Activated CD4-positive, alpha-beta T cell treated with anti-CD3 and anti-CD28 coated beads, Interleukin-2, amount 10 ng/mL, durations not matched to agents 7 days and 5 days (primary cell): ENCODE results near the gene LRRC70. TPM values are rescaled to one million over a fixed set of nuclear protein-coding genes. Genes with fewer than 3 reads are reported as not detected.
"Not testable (repeated sequence)": the region's sequence is repeated elsewhere in the genome, so short reads cannot be mapped to it uniquely, and the experiment has no call there.

Source experiments
- CTCF ChIA-PET: fragments of 350-600 bp; sonication (Branson Sonifier 250); formaldehyde crosslinking; loops from one replicate; lab custom pipeline; 2021; ENCODE audit warnings: antibody characterized with exemption; lab: Charles Lee
- POLR2A ChIA-PET: fragments of 350-600 bp; sonication (Branson Sonifier 250); formaldehyde crosslinking; loops from one replicate; lab custom pipeline; 2021; ENCODE audit warnings: antibody characterized with exemption; lab: Charles Lee
- DNase-seq: peaks from one replicate; pipeline ENCODE4 v3.0.0-alpha.2; 2020
- H3K27ac Mint-ChIP-seq: one replicate; pipeline ENCODE4 v1.8.0; 2021; ENCODE audit warnings: mild to moderate bottlenecking, moderate library complexity, mixed read lengths
- H3K27me3 Mint-ChIP-seq: one replicate; pipeline ENCODE4 v1.8.0; 2021; ENCODE audit warnings: mixed read lengths
- H3K36me3 Mint-ChIP-seq: one replicate; pipeline ENCODE4 v1.8.0; 2021; ENCODE audit warnings: low read depth, mixed read lengths
- H3K4me1 Mint-ChIP-seq: one replicate; pipeline ENCODE4 v1.8.0; 2021; ENCODE audit warnings: mixed read lengths
- H3K4me3 Mint-ChIP-seq: one replicate; pipeline ENCODE4 v1.8.0; 2021; ENCODE audit warnings: mild to moderate bottlenecking, moderate library complexity, mixed read lengths
- H3K9me3 Mint-ChIP-seq: one replicate; pipeline ENCODE4 v1.8.0; 2021; ENCODE audit warnings: mixed read lengths
- total RNA-seq, 2 experiments: library from RNA; stranded (reverse); gene quantifications; one replicate each; pipeline ENCODE4 v1.2.3, GENCODE V29; 2021

The LRRC70 gene
- total RNA-seq, 2 experiments from 2014 or later = 0.47 to 0.85 TPM

DNA sequence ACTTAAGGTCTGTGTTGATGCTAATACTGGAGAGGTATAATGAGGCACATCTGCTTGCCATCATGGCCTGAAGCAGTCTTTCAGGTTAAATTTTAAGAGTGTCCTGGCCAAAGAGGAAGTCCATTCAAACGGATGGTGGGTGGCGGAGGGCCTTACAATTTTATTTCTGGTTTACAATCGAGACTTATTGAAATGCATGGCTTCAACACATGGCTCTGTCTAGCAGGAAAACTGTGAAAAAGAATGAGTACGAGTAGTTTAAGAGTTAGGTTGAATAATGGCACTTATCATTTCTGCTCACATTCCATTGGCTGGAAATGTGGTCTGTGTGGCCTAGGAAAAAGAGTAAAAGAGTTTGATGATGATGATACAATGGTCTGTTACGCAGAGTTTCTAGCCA, 42.1 kb downstream of the LRRC70 start:
- Mint-ChIP-seq H3K4me1 (no peaks in the 10 kb centered on the region), H3K27me3 (no peaks in the 10 kb centered on the region), H3K27ac (no peak overlapping the region), H3K9me3 (no peaks in the 10 kb centered on the region), H3K4me3 (no peak overlapping the region), H3K36me3 (no peaks in the 10 kb centered on the region)
- DNase-seq = no peak
- POLR2A ChIA-PET = no interaction called here
- CTCF ChIA-PET = no interaction called here

DNA sequence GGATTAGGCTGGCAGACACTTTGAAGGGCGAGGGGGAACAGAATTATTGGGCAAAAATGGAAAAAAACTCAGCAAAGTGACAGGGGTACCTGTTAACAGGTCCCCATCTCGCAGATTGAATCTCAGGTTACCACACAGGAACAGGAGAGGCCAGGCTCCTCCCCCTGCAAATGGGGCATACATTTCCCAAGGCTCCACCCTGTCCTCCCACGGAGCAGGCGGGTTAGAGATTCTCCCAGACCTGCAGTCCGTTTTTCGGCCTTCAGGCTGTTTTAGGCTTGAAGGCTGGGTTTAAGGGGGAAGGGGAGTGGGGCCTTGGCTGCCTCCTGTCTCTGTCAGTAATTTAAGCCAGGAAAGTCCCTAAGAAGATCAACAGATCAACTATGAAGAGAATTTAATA, 42.7 kb downstream of the LRRC70 start:
- ChIA-PET CTCF (no interaction called here), POLR2A (no interaction called here)
- Mint-ChIP-seq H3K36me3 (no peaks in the 10 kb centered on the region), H3K9me3 (no peaks in the 10 kb centered on the region), H3K27me3 (no peaks in the 10 kb centered on the region), H3K4me1 (no peaks in the 10 kb centered on the region), H3K27ac (no peak overlapping the region), H3K4me3 (no peak overlapping the region)
- no peak for DNase-seq

DNA sequence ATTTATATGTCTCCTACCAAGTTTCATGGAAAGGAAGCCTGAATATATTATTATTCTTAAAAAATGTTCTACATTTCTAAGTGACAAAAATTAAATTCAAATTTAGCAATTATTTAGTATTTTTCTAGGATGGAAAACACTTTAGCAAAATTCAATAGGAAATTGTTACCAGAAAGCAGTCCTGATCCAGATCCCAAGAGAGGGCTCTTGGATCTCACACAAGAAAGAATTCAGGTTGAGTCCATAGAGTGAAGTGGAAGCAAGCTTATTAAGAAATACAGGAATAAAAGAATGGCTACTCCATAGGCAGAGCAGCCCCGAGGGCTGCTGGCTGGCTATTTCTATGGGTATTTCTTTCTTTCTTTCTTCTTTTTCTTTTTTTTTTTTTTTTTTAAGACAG, 44.7 kb downstream of the LRRC70 start:
- Mint-ChIP-seq H3K27me3 (no peaks in the 10 kb centered on the region), H3K4me3 (no peak overlapping the region), H3K9me3 (no peaks in the 10 kb centered on the region), H3K4me1 (no peaks in the 10 kb centered on the region), H3K27ac (no peak overlapping the region), H3K36me3 (no peaks in the 10 kb centered on the region)
- POLR2A ChIA-PET = no interaction called here
- CTCF ChIA-PET = no interaction called here
- DNase-seq = no peak

DNA sequence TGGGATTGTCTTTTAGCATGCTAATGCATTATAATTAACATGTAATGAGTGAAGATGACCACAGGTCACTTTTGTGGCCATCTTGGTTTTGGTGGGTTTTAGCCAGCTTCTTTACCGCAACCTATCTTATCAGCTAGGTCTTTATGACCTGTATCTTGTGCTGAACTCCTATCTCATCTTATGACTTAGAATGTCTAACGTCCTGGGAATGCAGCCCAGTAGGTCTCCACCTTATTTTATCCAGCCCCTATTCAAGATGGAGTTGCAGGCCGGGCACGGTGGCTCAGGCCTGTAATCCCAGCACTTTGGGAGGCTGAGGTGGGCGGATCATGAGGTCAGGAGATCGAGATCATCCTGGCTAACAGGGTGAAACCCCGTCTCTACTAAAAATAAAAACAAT, 45.8 kb downstream of the LRRC70 start:
- H3K27me3 Mint-ChIP-seq, H3K36me3 Mint-ChIP-seq, H3K27ac Mint-ChIP-seq, H3K4me1 Mint-ChIP-seq, DNase-seq, POLR2A ChIA-PET, CTCF ChIA-PET, H3K4me3 Mint-ChIP-seq, H3K9me3 Mint-ChIP-seq: not testable (repeated sequence)

GRCh38 chr5:62626534-62626933, 47.9 kb downstream of the LRRC70 start:
- Mint-ChIP-seq H3K4me1 (no peaks in the 10 kb centered on the region), H3K9me3 (no peaks in the 10 kb centered on the region)
- CTCF ChIA-PET = no interaction called here

DNA sequence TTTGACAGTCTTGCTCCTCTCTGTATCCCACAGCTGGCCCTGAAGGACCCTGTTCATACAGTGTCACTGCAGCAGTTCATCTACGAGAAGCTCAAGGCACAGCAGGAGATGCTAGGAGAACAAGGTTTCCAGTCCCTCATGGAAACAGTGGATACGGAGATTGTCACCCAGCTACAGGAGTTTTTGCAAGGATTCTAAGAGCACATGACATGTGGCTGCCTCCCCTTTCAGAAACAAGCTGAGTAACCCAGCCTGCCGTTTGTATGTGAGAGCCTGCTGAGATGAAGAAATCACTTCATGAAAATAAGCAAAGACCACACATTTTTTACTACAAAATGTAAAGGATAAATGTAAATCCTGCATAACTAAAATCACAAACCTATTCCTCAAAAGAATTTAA, 48.5 kb downstream of the LRRC70 start:
- Mint-ChIP-seq H3K9me3 (no peaks in the 10 kb centered on the region), H3K4me1 (no peaks in the 10 kb centered on the region), H3K27me3 (no peaks in the 10 kb centered on the region), H3K36me3 (no peaks in the 10 kb centered on the region), H3K27ac (no peak overlapping the region), H3K4me3 (no peak overlapping the region)
- DNase-seq = no peak
- CTCF ChIA-PET = no interaction called here
- POLR2A ChIA-PET = no interaction called here

More at GRCh38 chr5:62626534-62626933, 47.9 kb downstream of the LRRC70 start:
- no peak overlapping the region for H3K4me3 Mint-ChIP-seq
- DNase-seq = no peak
- POLR2A ChIA-PET = no interaction called here
- H3K27me3 Mint-ChIP-seq = no peaks in the 10 kb centered on the region
- no peaks in the 10 kb centered on the region for H3K36me3 Mint-ChIP-seq
- no peak overlapping the region for H3K27ac Mint-ChIP-seq

DNA sequence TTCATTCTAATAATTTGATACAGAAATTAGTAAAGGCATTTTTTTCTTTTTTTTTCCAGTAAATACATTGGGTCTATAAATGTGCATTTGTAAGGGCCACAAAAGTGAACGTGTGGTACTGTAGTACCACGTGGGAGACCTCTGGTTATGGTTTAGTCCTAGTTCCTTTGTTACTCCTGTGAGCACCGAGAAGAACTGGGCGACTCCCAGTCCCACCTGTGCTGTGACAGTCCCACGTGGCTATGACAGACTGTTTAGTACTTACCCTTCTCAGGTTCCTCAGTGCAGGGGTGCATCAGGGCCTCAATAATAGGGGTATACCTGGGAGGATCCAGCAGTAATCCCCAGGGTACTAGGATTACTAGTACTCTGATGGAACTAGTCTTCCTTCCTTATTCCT, 49.3 kb downstream of the LRRC70 start:
- H3K9me3 Mint-ChIP-seq = no peaks in the 10 kb centered on the region
- POLR2A ChIA-PET = no interaction called here
- no peaks in the 10 kb centered on the region for H3K4me1 Mint-ChIP-seq
- H3K27ac Mint-ChIP-seq = no peak overlapping the region
- DNase-seq = no peak
- CTCF ChIA-PET = no interaction called here
- no peaks in the 10 kb centered on the region for H3K27me3 Mint-ChIP-seq
- H3K4me3 Mint-ChIP-seq = no peak overlapping the region
- H3K36me3 Mint-ChIP-seq = no peaks in the 10 kb centered on the region

Other genes with a start within 250 kb of the LRRC70 start
- 10 to 100 TPM; 21.5 to 25.5 TPM for gene DIMT1, start 174.9 kb upstream of the LRRC70 start, total RNA-seq
- 10 to 100 TPM; 27.3 to 29.9 TPM for gene IPO11, start 166.1 kb upstream of the LRRC70 start, total RNA-seq